ENCODE results near the gene CDKL2.

DNA sequence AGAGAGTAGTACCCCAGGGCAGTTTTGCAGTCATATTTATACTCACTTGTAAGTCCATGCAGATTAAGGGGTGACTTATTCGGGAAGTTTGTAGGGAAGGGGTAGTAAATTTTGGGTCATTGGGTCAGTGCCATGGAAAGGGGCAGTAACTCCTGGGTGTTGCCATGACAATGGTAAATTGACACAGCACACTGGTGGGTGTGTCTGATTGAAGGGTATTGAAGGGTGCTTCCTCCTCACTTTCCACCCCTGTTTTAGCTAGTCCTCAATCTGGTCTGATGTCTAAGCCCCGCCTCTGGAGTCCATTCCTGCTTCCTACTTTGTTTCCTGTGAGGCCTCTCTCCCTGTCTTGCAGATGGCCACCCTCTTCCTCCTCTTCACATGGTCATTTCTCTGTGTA, 62.6 kb downstream of the CDKL2 start:
- TF ChIP-seq, protein P1, sequence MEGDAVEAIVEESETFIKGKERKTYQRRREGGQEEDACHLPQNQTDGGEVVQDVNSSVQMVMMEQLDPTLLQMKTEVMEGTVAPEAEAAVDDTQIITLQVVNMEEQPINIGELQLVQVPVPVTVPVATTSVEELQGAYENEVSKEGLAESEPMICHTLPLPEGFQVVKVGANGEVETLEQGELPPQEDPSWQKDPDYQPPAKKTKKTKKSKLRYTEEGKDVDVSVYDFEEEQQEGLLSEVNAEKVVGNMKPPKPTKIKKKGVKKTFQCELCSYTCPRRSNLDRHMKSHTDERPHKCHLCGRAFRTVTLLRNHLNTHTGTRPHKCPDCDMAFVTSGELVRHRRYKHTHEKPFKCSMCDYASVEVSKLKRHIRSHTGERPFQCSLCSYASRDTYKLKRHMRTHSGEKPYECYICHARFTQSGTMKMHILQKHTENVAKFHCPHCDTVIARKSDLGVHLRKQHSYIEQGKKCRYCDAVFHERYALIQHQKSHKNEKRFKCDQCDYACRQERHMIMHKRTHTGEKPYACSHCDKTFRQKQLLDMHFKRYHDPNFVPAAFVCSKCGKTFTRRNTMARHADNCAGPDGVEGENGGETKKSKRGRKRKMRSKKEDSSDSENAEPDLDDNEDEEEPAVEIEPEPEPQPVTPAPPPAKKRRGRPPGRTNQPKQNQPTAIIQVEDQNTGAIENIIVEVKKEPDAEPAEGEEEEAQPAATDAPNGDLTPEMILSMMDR (IDR thresholded peaks at IDR 0.05; ENCODE audit: poor library complexity, severe bottlenecking), result no peak
- TF ChIP-seq EP300 (conservative IDR thresholded peaks at IDR 0.05; ENCODE audit: poor library complexity, severe bottlenecking), result no peak
- no peak for TF ChIP-seq RAD21 (conservative IDR thresholded peaks at IDR 0.05)
- no peak for TF ChIP-seq SMC3 (conservative IDR thresholded peaks at IDR 0.05; ENCODE audit: poor library complexity)
- no peak for TF ChIP-seq POLR2AphosphoS5 (IDR thresholded peaks at IDR 0.05)

Measured in neural cell (in vitro differentiated cells).